ENCODE data around the gene FUBP3. TPM values are rescaled to one million over a fixed set of nuclear protein-coding genes. Genes with fewer than 3 reads are reported as not detected.

Gene FUBP3
- total and polyA plus RNA-seq, 2 experiments from 2014 or later = 42.5 to 74.8 TPM

GRCh38 chr9:130543368-130543767 lies 36.0 kb upstream of the FUBP3 start:
- Histone ChIP-seq H3K79me2 (replicated peaks; ENCODE audit: insufficient read depth) (no peaks in the 10 kb centered on the region), H3K4me3 (no peak overlapping the region), H3K9me2 (ENCODE audit: insufficient read depth) (no peaks in the 10 kb centered on the region), H3F3A (replicated peaks; ENCODE audit: low read depth) (0 out of 2 replicates have a peak, but pooled peaks cover 3% of the 10 kb centered on the region), H3K4me2 (no peak overlapping the region), H3K4me1 (ENCODE audit: insufficient read depth) (peaks cover 6% of the 10 kb centered on the region), H3K27me3 (ENCODE audit: insufficient read depth) (no peaks in the 10 kb centered on the region), H3K27ac (ENCODE audit: low read depth) (no peak overlapping the region), H4K20me1 (replicated peaks; ENCODE audit: insufficient read depth) (no peaks in the 10 kb centered on the region), H3K36me3 (ENCODE audit: insufficient read depth) (no peaks in the 10 kb centered on the region), H2AFZ (no peak overlapping the region)
- Mint-ChIP-seq H3K4me3 (no peak overlapping the region), H3K9me3 (0 out of 3 replicates have a peak, but pooled peaks cover 1% of the 10 kb centered on the region), H3K36me3 (ENCODE audit: low read depth) (no peaks in the 10 kb centered on the region), H3K27me3 (ENCODE audit: insufficient read depth, low read depth, poor library complexity) (peaks cover 18% of the 10 kb centered on the region), H3K4me1 (peaks cover 35% of the 10 kb centered on the region), H3K27ac (no peak overlapping the region)
- ATAC-seq (no peak; the same call in 2 of the 3 replicates), DNase-seq (ENCODE audit: low spot score) (no peak)
- TF ChIP-seq REST (IDR thresholded peaks at IDR 0.05; ENCODE audit: unreplicated experiment) = no peak
- no peak for TF ChIP-seq POLR2AphosphoS5 (IDR thresholded peaks at IDR 0.05; ENCODE audit: low read depth)
- no peak for TF ChIP-seq ZNF114 (CRISPR knock-in tag; IDR thresholded peaks at IDR 0.05)
- no peak for TF ChIP-seq STAT1 (IDR thresholded peaks at IDR 0.05; ENCODE audit: unreplicated experiment)

- Histone ChIP-seq H3F3A (replicated peaks; ENCODE audit: low read depth) (0 out of 2 replicates have a peak, but pooled peaks cover 3% of the 10 kb centered on the region), H3K4me1 (ENCODE audit: insufficient read depth) (peaks cover 6% of the 10 kb centered on the region), H3K9me2 (ENCODE audit: insufficient read depth) (no peaks in the 10 kb centered on the region), H2AFZ (0 out of 2 replicates have a peak overlapping the region, but pooled peaks have one; percentile 47), H3K27me3 (ENCODE audit: insufficient read depth) (no peaks in the 10 kb centered on the region), H3K4me2 (no peak overlapping the region), H3K36me3 (ENCODE audit: insufficient read depth) (no peaks in the 10 kb centered on the region), H3K4me3 (no peak overlapping the region), H4K20me1 (replicated peaks; ENCODE audit: insufficient read depth) (no peaks in the 10 kb centered on the region), H3K79me2 (replicated peaks; ENCODE audit: insufficient read depth) (no peaks in the 10 kb centered on the region), H3K27ac (ENCODE audit: low read depth) (no peak overlapping the region)
- peaks cover 33% of the 10 kb centered on the region for H3K4me1 Mint-ChIP-seq
- H3K27me3 Mint-ChIP-seq (ENCODE audit: insufficient read depth, low read depth, poor library complexity) = peaks cover 19% of the 10 kb centered on the region
- no peak for TF ChIP-seq ZNF114 (CRISPR knock-in tag; IDR thresholded peaks at IDR 0.05)
- TF ChIP-seq REST (IDR thresholded peaks at IDR 0.05; ENCODE audit: unreplicated experiment) = no peak
- TF ChIP-seq EZH2 (IDR thresholded peaks at IDR 0.05; ENCODE audit: low read depth, unreplicated experiment) = no peak
- TF ChIP-seq JUNB (IDR thresholded peaks at IDR 0.05; ENCODE audit: unreplicated experiment) = no peak
- no peak for TF ChIP-seq CREB1 (CRISPR knock-in tag; IDR thresholded peaks at IDR 0.05; ENCODE audit: low read depth)
- TF ChIP-seq CTCF (conservative IDR thresholded peaks at IDR 0.05; ENCODE audit: low read depth in 2 of 2) = no peak
- no peak overlapping the region for H3K4me3 Mint-ChIP-seq
- DNase-seq (ENCODE audit: low spot score) = no peak
- no peak for ATAC-seq
- H3K9me3 Mint-ChIP-seq = peaks cover 6% of the 10 kb centered on the region
- H3K36me3 Mint-ChIP-seq (ENCODE audit: low read depth) = peaks cover 1% of the 10 kb centered on the region; the same call in 1 of the 3 replicates
- H3K27ac Mint-ChIP-seq = no peak overlapping the region
Observed at GRCh38 chr9:130543859-130544258, 35.5 kb upstream of the FUBP3 start.
